ENCODE results near the gene RAB14. TPM values are rescaled to one million over a fixed set of nuclear protein-coding genes. Genes with fewer than 3 reads are reported as not detected.
A peak's percentile ranks its signal among the peaks of the same experiment; 100 is the strongest.

RAB14 gene
- total and polyA plus RNA-seq, 5 experiments from 2014 or later: 34.6 to 62.3 (median 37.2) TPM

GRCh38 chr9:121233906-121234831, 32.5 kb upstream of the RAB14 start:
- H3K4me3 Mint-ChIP-seq: no peak overlapping the region
- H3K27me3 Mint-ChIP-seq: no peaks in the 10 kb centered on the region
- DNase-seq (no peak), ATAC-seq (no peak)
- POLR2A ChIA-PET: no interaction called here
- no peak overlapping the region for H3K27ac Mint-ChIP-seq
- H3K9me3 Mint-ChIP-seq: no peaks in the 10 kb centered on the region
- no peaks in the 10 kb centered on the region for H3K4me1 Mint-ChIP-seq
- peaks cover 0 to 32% (median 21%) of the 10 kb centered on the region in 3 donors for H3K36me3 Mint-ChIP-seq

- no peaks in the 10 kb centered on the region for H3K27me3 Mint-ChIP-seq
- no peak overlapping the region for H3K4me3 Mint-ChIP-seq
- H3K9me3 Mint-ChIP-seq: no peaks in the 10 kb centered on the region
- POLR2A ChIA-PET: no interaction called here
- peaks cover 0 to 2% (median under 1%) of the 10 kb centered on the region in 4 donors for H3K4me1 Mint-ChIP-seq
- no peak overlapping the region for H3K27ac Mint-ChIP-seq
- DNase-seq: no peak
- peaks cover 0 to 29% (median 21%) of the 10 kb centered on the region in 3 donors for H3K36me3 Mint-ChIP-seq
- no peak for ATAC-seq
Observed at GRCh38 chr9:121232251-121232650, 30.6 kb upstream of the RAB14 start.

- no peak for DNase-seq
- peaks cover 0 to 2% (median under 1%) of the 10 kb centered on the region in 4 donors for H3K4me1 Mint-ChIP-seq
- no peak overlapping the region for H3K27ac Mint-ChIP-seq
- no peaks in the 10 kb centered on the region for H3K9me3 Mint-ChIP-seq
- H3K4me3 Mint-ChIP-seq: no peak overlapping the region
- peaks cover 0 to 22% (median 19%) of the 10 kb centered on the region in 3 donors for H3K36me3 Mint-ChIP-seq
- POLR2A ChIA-PET: no interaction called here
- no peaks in the 10 kb centered on the region for H3K27me3 Mint-ChIP-seq
- no peak for ATAC-seq
Observed at GRCh38 chr9:121230256-121230655, 28.6 kb upstream of the RAB14 start.

DNA sequence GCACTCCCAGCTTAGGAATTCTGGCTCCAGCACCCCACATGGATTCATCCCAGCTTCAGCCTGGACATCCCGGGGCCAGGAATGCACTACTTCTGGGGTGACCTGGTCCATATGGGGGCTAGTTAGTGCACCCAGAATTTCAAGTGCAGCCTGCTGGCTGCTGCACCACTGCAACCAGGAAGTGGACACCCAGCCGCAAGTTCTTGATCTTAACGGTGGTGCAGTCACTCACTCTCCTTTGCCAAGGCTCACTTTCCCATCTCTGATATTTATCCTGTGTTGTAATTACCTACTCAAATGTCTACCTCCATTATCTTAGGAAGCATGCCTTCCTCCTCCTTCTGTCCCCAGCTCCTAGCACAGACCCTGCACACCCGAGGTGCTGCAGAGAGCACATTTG, 26.2 kb upstream of the RAB14 start:
- H3K4me3 Mint-ChIP-seq: no peak overlapping the region
- H3K27ac Mint-ChIP-seq: peak overlapping the region in 1 of 10 donors; percentile 55
- POLR2A ChIA-PET: no interaction called here
- ATAC-seq (no peak), DNase-seq (no peak)
- H3K4me1 Mint-ChIP-seq: peaks cover 0 to 4% (median under 1%) of the 10 kb centered on the region in 4 donors
- H3K9me3 Mint-ChIP-seq: no peaks in the 10 kb centered on the region
- H3K27me3 Mint-ChIP-seq: no peaks in the 10 kb centered on the region
- peaks cover 0 to 19% (median 16%) of the 10 kb centered on the region in 3 donors for H3K36me3 Mint-ChIP-seq

GRCh38 chr9:121226175-121226574, 24.5 kb upstream of the RAB14 start:
- peaks cover 0 to 4% (median under 1%) of the 10 kb centered on the region in 4 donors for H3K4me1 Mint-ChIP-seq
- no peak overlapping the region for H3K4me3 Mint-ChIP-seq
- peaks cover 0 to 10% (median 5%) of the 10 kb centered on the region in 3 donors for H3K36me3 Mint-ChIP-seq
- H3K27ac Mint-ChIP-seq: no peak overlapping the region
- no peaks in the 10 kb centered on the region for H3K27me3 Mint-ChIP-seq
- DNase-seq (no peak), ATAC-seq (no peak)
- POLR2A ChIA-PET: no interaction called here
- H3K9me3 Mint-ChIP-seq: no peaks in the 10 kb centered on the region

- no peak overlapping the region for H3K4me3 Mint-ChIP-seq
- DNase-seq: no peak
- H3K27ac Mint-ChIP-seq: no peak overlapping the region
- H3K9me3 Mint-ChIP-seq: no peaks in the 10 kb centered on the region
- no peaks in the 10 kb centered on the region for H3K27me3 Mint-ChIP-seq
- H3K4me1 Mint-ChIP-seq: peaks cover 0 to 4% (median under 1%) of the 10 kb centered on the region in 4 donors
- peaks cover 0 to 6% (median 0%) of the 10 kb centered on the region in 3 donors for H3K36me3 Mint-ChIP-seq
- no peak for ATAC-seq
- POLR2A ChIA-PET: no interaction called here
Observed at GRCh38 chr9:121225240-121225639, 23.6 kb upstream of the RAB14 start.

GRCh38 chr9:121222524-121223171, 21.0 kb upstream of the RAB14 start:
- H3K36me3 Mint-ChIP-seq: peaks cover 0 to 2% (median 0%) of the 10 kb centered on the region in 3 donors
- H3K4me3 Mint-ChIP-seq: no peak overlapping the region
- H3K27ac Mint-ChIP-seq: no peak overlapping the region
- no peaks in the 10 kb centered on the region for H3K9me3 Mint-ChIP-seq
- no peaks in the 10 kb centered on the region for H3K27me3 Mint-ChIP-seq
- ATAC-seq (no peak), DNase-seq (no peak)
- POLR2A ChIA-PET: no interaction called here
- H3K4me1 Mint-ChIP-seq: peaks cover 0 to 2% (median 0%) of the 10 kb centered on the region in 4 donors

DNA sequence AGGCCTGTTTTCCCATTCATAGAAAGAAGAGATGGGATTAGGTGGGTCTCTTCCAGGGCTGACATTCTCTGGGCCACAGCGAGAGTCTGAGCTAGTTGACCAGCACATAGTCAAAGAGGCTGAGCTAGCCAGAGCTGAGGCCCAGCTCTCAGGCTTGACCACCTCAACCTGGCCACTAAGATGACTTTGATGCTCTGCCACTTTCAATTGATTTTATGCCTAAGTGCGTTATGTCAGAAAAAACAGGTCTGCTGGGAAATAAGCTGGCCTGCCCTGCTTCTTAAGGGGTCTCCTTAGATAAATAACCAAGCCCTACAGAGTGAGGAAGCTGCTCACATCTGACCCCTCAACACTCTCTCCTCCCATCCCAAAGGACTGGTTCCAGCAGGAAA, 20.0 kb upstream of the RAB14 start:
- no peaks in the 10 kb centered on the region for H3K27me3 Mint-ChIP-seq
- H3K36me3 Mint-ChIP-seq: peaks cover 0 to 2% (median 0%) of the 10 kb centered on the region in 3 donors
- ATAC-seq (no peak), DNase-seq (no peak)
- peak overlapping the region in 1 of 10 donors; percentile 17 for H3K27ac Mint-ChIP-seq
- H3K4me3 Mint-ChIP-seq: no peak overlapping the region
- H3K9me3 Mint-ChIP-seq: no peaks in the 10 kb centered on the region
- peaks cover 0 to 2% (median 0%) of the 10 kb centered on the region in 4 donors for H3K4me1 Mint-ChIP-seq
- POLR2A ChIA-PET: no interaction called here

DNA sequence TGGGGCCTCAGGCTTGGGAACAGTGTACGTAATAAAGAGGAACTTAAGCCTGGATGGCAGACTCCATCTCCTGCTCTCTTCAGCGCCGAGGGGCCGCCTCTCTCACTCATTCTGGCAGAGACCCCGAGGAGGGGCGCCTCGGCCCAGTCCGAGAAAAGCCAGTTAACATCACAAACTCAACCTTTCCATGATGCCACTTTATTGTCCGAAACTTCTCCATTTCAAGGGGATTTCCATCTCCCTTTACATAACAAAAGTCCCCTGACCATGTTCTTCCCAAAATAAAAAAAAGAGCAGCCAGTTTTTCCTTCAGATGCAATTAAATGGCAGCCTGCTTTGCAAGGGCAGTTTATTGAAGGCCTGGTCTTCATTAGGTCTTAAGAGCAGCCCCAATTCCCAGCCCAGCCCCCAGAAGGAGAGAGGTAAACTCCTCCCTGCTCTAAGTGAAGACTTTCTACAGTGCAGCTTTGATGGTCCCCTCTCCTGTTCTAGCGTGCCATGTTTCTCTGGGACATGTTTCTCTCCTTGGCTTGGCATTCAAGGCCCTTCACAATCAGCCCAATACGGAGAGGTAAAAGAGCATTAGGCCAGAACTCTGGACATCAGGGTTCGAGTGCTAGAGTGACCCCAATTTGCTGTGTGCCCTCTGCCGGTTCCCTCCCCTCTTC, 19.5 kb upstream of the RAB14 start:
- H3K36me3 Mint-ChIP-seq: peaks cover 0 to 2% (median 0%) of the 10 kb centered on the region in 3 donors
- no peak for ATAC-seq
- no peaks in the 10 kb centered on the region for H3K9me3 Mint-ChIP-seq
- no peaks in the 10 kb centered on the region for H3K27me3 Mint-ChIP-seq
- peak overlapping the region in 1 of 10 donors; percentile 17 for H3K27ac Mint-ChIP-seq
- no peak overlapping the region for H3K4me3 Mint-ChIP-seq
- POLR2A ChIA-PET: no interaction called here
- peaks cover 0 to 2% (median 0%) of the 10 kb centered on the region in 4 donors for H3K4me1 Mint-ChIP-seq
- DNase-seq: no peak

DNA sequence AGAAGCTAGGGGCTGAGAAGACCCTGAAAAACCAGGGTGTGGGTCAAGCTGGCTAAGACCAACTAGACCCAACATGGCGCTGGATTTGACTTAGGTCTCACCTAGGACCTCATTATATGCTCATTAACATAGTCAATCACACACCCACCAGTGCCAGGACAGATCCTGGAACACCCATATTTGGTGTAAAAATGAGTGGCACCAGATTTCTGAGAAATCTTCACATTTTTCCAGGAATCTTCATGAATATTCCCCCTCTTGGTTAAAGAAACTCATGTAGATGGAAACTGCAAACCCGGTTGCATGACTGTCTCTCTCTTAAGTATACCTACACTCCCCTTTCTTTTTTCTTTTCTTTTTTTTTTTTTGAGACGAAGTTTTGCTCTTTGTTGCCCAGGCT, 17.9 kb upstream of the RAB14 start:
- POLR2A ChIA-PET: no interaction called here
- Mint-ChIP-seq H3K36me3 (peaks cover 0 to 2% (median 0%) of the 10 kb centered on the region in 3 donors), H3K4me3 (no peak overlapping the region), H3K27ac (no peak overlapping the region), H3K9me3 (no peaks in the 10 kb centered on the region), H3K27me3 (no peaks in the 10 kb centered on the region), H3K4me1 (peaks cover 0 to 2% (median 0%) of the 10 kb centered on the region in 4 donors)
- ATAC-seq (no peak), DNase-seq (no peak)

- peaks cover 0 to 2% (median 0%) of the 10 kb centered on the region in 3 donors for H3K36me3 Mint-ChIP-seq
- no peak overlapping the region for H3K27ac Mint-ChIP-seq
- H3K27me3 Mint-ChIP-seq: no peaks in the 10 kb centered on the region
- POLR2A ChIA-PET: no interaction called here
- H3K4me3 Mint-ChIP-seq: no peak overlapping the region
- DNase-seq: no peak
- H3K9me3 Mint-ChIP-seq: no peaks in the 10 kb centered on the region
- peaks cover 0 to 4% (median under 1%) of the 10 kb centered on the region in 4 donors for H3K4me1 Mint-ChIP-seq
- no peak for ATAC-seq
Observed at GRCh38 chr9:121218357-121219027, 16.8 kb upstream of the RAB14 start.

DNA sequence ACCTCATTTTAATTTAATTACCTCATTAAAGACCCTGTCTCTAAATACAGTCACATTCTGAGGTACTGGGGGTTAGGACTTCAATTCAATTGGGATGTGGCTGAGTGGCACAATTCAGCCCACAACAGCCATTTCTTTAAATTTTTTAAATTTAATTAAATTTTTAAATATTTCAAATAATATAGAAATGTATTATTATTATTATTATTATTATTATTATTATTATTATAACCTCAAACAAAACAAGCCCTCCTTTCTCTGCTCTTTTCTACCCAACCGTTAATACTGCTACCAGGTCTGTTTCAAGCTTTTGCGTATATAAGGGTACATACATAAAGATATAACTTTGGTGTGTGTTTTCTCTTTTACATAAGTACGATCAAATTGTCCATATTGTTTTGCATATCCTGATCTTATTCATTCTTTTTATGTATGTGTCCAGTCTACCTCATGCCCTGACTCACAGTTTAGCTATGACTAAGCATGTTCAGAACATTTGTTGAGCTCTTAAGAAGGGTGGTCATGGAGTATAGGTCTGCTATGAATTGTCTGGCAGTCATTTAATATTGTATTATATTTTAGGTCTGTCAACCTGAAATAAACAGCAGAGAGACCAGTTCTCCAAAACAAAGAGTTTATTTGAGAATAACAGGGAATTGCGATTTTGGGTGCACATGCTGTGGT, 16.1 kb upstream of the RAB14 start:
- Mint-ChIP-seq H3K4me1 (peaks cover 0 to 6% (median 4%) of the 10 kb centered on the region in 4 donors), H3K4me3 (no peak overlapping the region), H3K27me3 (no peaks in the 10 kb centered on the region), H3K27ac (no peak overlapping the region), H3K9me3 (no peaks in the 10 kb centered on the region), H3K36me3 (peaks cover 0 to 2% (median 0%) of the 10 kb centered on the region in 3 donors)
- ATAC-seq: no peak
- POLR2A ChIA-PET: no interaction called here
- DNase-seq: no peak
